Activated B cell treated with CpG ODN at 0.5 μM for 24 hours (primary cell): Measurements from ENCODE around the gene GPATCH2. TPM values are rescaled to one million over a fixed set of nuclear protein-coding genes. Genes with fewer than 3 reads are reported as not detected.

Experiments used
- ATAC-seq: fragments of 200-7000 bp; cut with Tn5 transposase; one replicate; pipeline ENCODE4 v1.10.0; 2021; ENCODE audit warnings: low read depth, mild to moderate bottlenecking, moderate library complexity
- CTCF ChIA-PET: fragments of 350-600 bp; sonication (Branson Sonifier 250); formaldehyde crosslinking; loops from one replicate; lab custom pipeline; 2021; ENCODE audit warnings: antibody characterized with exemption; lab: Charles Lee
- POLR2A ChIA-PET: fragments of 350-600 bp; sonication (Branson Sonifier 250); formaldehyde crosslinking; loops from one replicate; lab custom pipeline; 2021; ENCODE audit warnings: antibody characterized with exemption; lab: Charles Lee
- DNase-seq: peaks from one replicate; pipeline ENCODE4 v3.0.0; 2022
- H3K27ac Mint-ChIP-seq: one replicate; pipeline ENCODE4 v1.8.0; 2020; ENCODE audit warnings: mixed read lengths
- H3K27me3 Mint-ChIP-seq: one replicate; pipeline ENCODE4 v1.8.0; 2021; ENCODE audit warnings: mixed read lengths
- H3K36me3 Mint-ChIP-seq: one replicate; pipeline ENCODE4 v1.8.0; 2021; ENCODE audit warnings: low read depth, mixed read lengths
- H3K4me1 Mint-ChIP-seq: one replicate; pipeline ENCODE4 v1.8.0; 2021; ENCODE audit warnings: mixed read lengths
- H3K4me3 Mint-ChIP-seq: one replicate; pipeline ENCODE4 v1.8.0; 2020; ENCODE audit warnings: mild to moderate bottlenecking, mixed read lengths
- H3K9me3 Mint-ChIP-seq: one replicate; pipeline ENCODE4 v1.8.0; 2020; ENCODE audit warnings: mixed read lengths
- CTCF ChIP-seq: fragments of 200-600 bp; IDR thresholded peaks from one replicate; pipeline ENCODE4 v1.8.0; 2022; ENCODE audit warnings: antibody characterized with exemption, mild to moderate bottlenecking
- intact Hi-C: fragments of 100-400 bp; cut with micrococcal nuclease; formaldehyde crosslinking; loops from one replicate; pipeline ENCODE4 v1.15.1; 2024
- total RNA-seq: library from RNA; stranded (reverse); gene quantifications from 2 replicates; pipeline ENCODE4 v1.2.3, GENCODE V29; 2022

Gene GPATCH2
- total RNA-seq, 1 donor from 2014 or later: 17.5 TPM

DNA sequence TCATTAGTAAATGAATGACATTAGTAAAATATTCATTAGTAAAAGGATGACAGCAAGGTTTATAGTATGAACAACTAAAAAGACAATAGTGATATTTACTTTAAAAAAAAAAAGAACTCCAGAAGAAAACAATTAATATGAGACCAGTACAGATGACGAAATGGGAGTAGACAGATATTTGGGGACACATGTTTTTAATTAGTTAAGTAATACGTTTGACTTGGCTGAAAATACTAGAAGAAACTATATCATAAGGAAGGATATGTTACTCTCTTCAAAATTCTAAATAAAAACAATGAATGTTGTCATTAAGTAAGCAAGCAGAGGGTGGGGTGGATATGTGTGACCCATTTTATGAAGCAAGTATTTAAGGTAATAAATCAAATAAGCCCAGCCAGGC, 61.9 kb downstream of the GPATCH2 start:
- intact Hi-C loops: no loop called here
- Mint-ChIP-seq H3K27ac (no peak overlapping the region), H3K4me1 (no peaks in the 10 kb centered on the region), H3K36me3 (no peaks in the 10 kb centered on the region), H3K9me3 (no peaks in the 10 kb centered on the region), H3K27me3 (no peaks in the 10 kb centered on the region), H3K4me3 (no peak overlapping the region)
- no peak for TF ChIP-seq CTCF
- CTCF ChIA-PET: no interaction called here
- ATAC-seq (no peak), DNase-seq (no peak)
- POLR2A ChIA-PET: no interaction called here

DNA sequence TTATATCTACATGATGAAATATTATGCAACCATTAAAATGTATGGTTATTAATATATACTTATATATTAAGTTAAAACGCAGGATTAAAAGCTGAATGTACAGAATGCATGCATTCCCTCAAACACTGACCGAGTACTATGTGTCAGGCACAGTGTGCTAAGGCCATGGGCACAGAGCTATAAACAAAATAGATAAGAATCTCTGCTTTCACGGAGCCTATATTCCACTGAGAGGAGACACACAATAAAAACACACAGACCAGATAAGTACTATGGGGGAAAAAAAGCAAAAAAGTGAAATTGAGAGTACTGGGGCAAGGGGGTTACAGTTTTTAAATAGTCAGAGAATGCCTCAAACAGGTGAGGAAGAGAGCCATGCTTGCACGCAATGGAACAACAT, 62.7 kb downstream of the GPATCH2 start:
- H3K4me1 Mint-ChIP-seq: no peaks in the 10 kb centered on the region
- no peaks in the 10 kb centered on the region for H3K9me3 Mint-ChIP-seq
- ATAC-seq: no peak
- H3K36me3 Mint-ChIP-seq: peaks cover 1% of the 10 kb centered on the region
- TF ChIP-seq CTCF: no peak
- DNase-seq: no peak
- no peak overlapping the region for H3K4me3 Mint-ChIP-seq
- no peak overlapping the region for H3K27ac Mint-ChIP-seq
- intact Hi-C loops: no loop called here
- CTCF ChIA-PET: no interaction called here
- POLR2A ChIA-PET: no interaction called here
- H3K27me3 Mint-ChIP-seq: no peaks in the 10 kb centered on the region

GRCh38 chr1:217564833-217565232, 66.1 kb downstream of the GPATCH2 start:
- no peak overlapping the region for H3K27ac Mint-ChIP-seq

GRCh38 chr1:217564207-217564606, 66.7 kb downstream of the GPATCH2 start:
- Mint-ChIP-seq H3K4me3 (no peak overlapping the region), H3K27me3 (no peaks in the 10 kb centered on the region), H3K9me3 (no peaks in the 10 kb centered on the region), H3K27ac (no peak overlapping the region), H3K4me1 (no peaks in the 10 kb centered on the region), H3K36me3 (peaks cover 1% of the 10 kb centered on the region)
- intact Hi-C loops: no loop called here
- no peak for TF ChIP-seq CTCF
- ATAC-seq (no peak), DNase-seq (no peak)
- POLR2A ChIA-PET: no interaction called here
- CTCF ChIA-PET: no interaction called here

More at GRCh38 chr1:217564833-217565232, 66.1 kb downstream of the GPATCH2 start:
- CTCF ChIA-PET: no interaction called here
- Mint-ChIP-seq H3K4me3 (no peak overlapping the region), H3K9me3 (no peaks in the 10 kb centered on the region), H3K4me1 (no peaks in the 10 kb centered on the region), H3K27me3 (no peaks in the 10 kb centered on the region), H3K36me3 (peaks cover 1% of the 10 kb centered on the region)
- TF ChIP-seq CTCF: no peak
- ATAC-seq (no peak), DNase-seq (no peak)
- intact Hi-C loops: no loop called here
- POLR2A ChIA-PET: no interaction called here

DNA sequence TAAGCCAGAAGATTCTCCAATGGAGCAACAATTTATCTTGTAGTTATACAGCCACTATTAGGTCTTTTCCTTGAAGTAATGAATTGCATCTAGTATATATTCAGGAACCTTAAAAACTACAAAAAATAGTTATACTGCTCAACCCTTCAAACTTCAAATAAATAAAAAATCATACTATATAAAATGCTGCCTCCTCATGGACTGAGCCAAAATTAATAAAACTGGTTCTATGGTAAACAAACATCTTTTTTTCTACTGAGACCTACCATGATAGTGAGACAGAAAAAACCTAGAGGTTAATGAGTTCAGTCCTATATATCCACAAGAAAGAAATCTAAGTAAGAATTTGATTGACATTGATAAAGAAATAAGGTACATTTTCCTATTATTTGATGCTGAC, 67.7 kb downstream of the GPATCH2 start:
- intact Hi-C loops: no loop called here
- ChIA-PET CTCF (no interaction called here), POLR2A (no interaction called here)
- no peak for ATAC-seq
- Mint-ChIP-seq H3K27me3 (no peaks in the 10 kb centered on the region), H3K4me3 (no peak overlapping the region), H3K4me1 (no peaks in the 10 kb centered on the region), H3K27ac (no peak overlapping the region), H3K36me3 (peaks cover 1% of the 10 kb centered on the region), H3K9me3 (no peaks in the 10 kb centered on the region)
- no peak for TF ChIP-seq CTCF
- DNase-seq: no peak
